T-cell (primary cell): ENCODE data around the gene HOXB1. TPM values are rescaled to one million over a fixed set of nuclear protein-coding genes. Genes with fewer than 3 reads are reported as not detected.
A peak's percentile ranks its signal among the peaks of the same experiment; 100 is the strongest.

Experiments
- ATAC-seq, 4 experiments: fragments of 200-7000 bp in 3 of 4; fragments of 150-1000 bp in 1 of 4; cut with Tn5 transposase; replicated peaks in 1 of 4; 1 replicate in 3 of 4; 2 replicates in 1 of 4; pipeline ENCODE4 v1.10.0; 2021; ENCODE audit warnings: moderate library complexity in 3 of 4, mild to moderate bottlenecking in 2 of 4, moderate number of reproducible peaks in 1 of 4
- CTCF ChIA-PET, 2 donors: fragments of 300-600 bp; sonication (Branson Sonifier 250); formaldehyde crosslinking; loops; one replicate each; lab custom pipeline; 2022; ENCODE audit warnings: antibody characterized with exemption in 2 of 2; lab: Charles Lee
- POLR2A ChIA-PET, 2 donors: fragments of 300-600 bp; sonication (Branson Sonifier 250); formaldehyde crosslinking; loops; one replicate each; lab custom pipeline; 2022; ENCODE audit warnings: antibody characterized with exemption in 2 of 2; lab: Charles Lee
- DNase-seq, 35 experiments: peaks; one replicate each; pipeline versions ENCODE4 v3.0.0 to v3.0.0-alpha.2; 2013 to 2023
- H3K27ac ChIP-seq: one replicate; pipeline ENCODE4 v1.5.1; 2013; ENCODE audit warnings: low read length
- H3K27me3 ChIP-seq, 2 experiments: replicated peaks in 1 of 2; 1 replicate in 1 of 2; 2 replicates in 1 of 2; pipeline versions ENCODE4 v1.6.1 to v1.7.0; 2013; ENCODE audit warnings: low read length in 1 of 2, mixed read lengths in 1 of 2; ENCODE audit not compliant: control insufficient read depth in 2 of 2, insufficient read depth in 2 of 2; ENCODE audit errors: extremely low read depth in 1 of 2
- H3K36me3 ChIP-seq, 2 donors: 1 replicate in 1 of 2; 2 replicates in 1 of 2; pipeline versions ENCODE4 v1.6.1 to v1.7.0; 2013; ENCODE audit warnings: low read length in 1 of 2; ENCODE audit not compliant: control insufficient read depth in 2 of 2, insufficient read depth in 1 of 2; ENCODE audit errors: extremely low read depth in 1 of 2
- H3K4me1 ChIP-seq, 2 experiments: 1 replicate in 1 of 2; 2 replicates in 1 of 2; pipeline versions ENCODE4 v1.6.1 to v1.7.0; 2013; ENCODE audit warnings: low read length in 2 of 2, mixed read lengths in 1 of 2; ENCODE audit not compliant: insufficient read depth in 2 of 2, control insufficient read depth in 1 of 2; ENCODE audit errors: extremely low read depth in 1 of 2
- H3K4me3 ChIP-seq, 2 donors: 1 replicate in 1 of 2; 2 replicates in 1 of 2; pipeline versions ENCODE4 v1.5.1 to v1.7.0; 2013; ENCODE audit warnings: mild to moderate bottlenecking in 2 of 2, low read length in 1 of 2, moderate library complexity in 1 of 2; ENCODE audit not compliant: control insufficient read depth in 1 of 2; ENCODE audit errors: extremely low read depth in 1 of 2
- H3K9me3 ChIP-seq: 2 replicates; pipeline ENCODE4 v1.7.0; 2013
- H3K27ac Mint-ChIP-seq, 2 donors: one replicate each; pipeline ENCODE4 v1.8.0; 2020 to 2021; ENCODE audit warnings: mild to moderate bottlenecking in 2 of 2, mixed read lengths in 2 of 2
- H3K27me3 Mint-ChIP-seq, 2 donors: one replicate each; pipeline ENCODE4 v1.8.0; 2021 to 2022; ENCODE audit warnings: mixed read lengths in 2 of 2
- H3K36me3 Mint-ChIP-seq: one replicate; pipeline ENCODE4 v1.8.0; 2021; ENCODE audit warnings: mixed read lengths
- H3K4me1 Mint-ChIP-seq, 3 donors: one replicate each; pipeline ENCODE4 v1.8.0; 2020 to 2022; ENCODE audit warnings: mixed read lengths in 3 of 3, mild to moderate bottlenecking in 1 of 3
- H3K4me3 Mint-ChIP-seq, 3 donors: one replicate each; pipeline ENCODE4 v1.8.0; 2020 to 2022; ENCODE audit warnings: mild to moderate bottlenecking in 3 of 3, mixed read lengths in 3 of 3, moderate library complexity in 3 of 3
- H3K9me3 Mint-ChIP-seq, 3 donors: one replicate each; pipeline ENCODE4 v1.8.0; 2020 to 2022; ENCODE audit warnings: mixed read lengths in 3 of 3
- whole genome bisulfite sequencing: methylation state at CpG from one replicate; pipeline ENCODE4 v1.1.5; 2013; ENCODE audit warnings: missing lambda C conversion rate; ENCODE audit not compliant: insufficient coverage; 5-methylcytosine and 5-hydroxymethylcytosine counted together
- total RNA-seq, 35 experiments: library from RNA in 6 of 35; stranded (reverse) in 6 of 35; fragments of 120-200 nt in 1 of 35; gene quantifications; one replicate each; pipeline versions ENCODE4 v1.2.1 to v1.2.4 and lab custom pipeline; 2013 to 2026

The HOXB1 gene
- total RNA-seq, 5 donors from 2014 or later (not counting 1 experiment from before 2014, with no cell fraction given): not detected

GRCh38 chr17:48561884-48562810 is 31.3 kb upstream of the HOXB1 start:
- Histone ChIP-seq H3K36me3 (no peaks in the 10 kb centered on the region), H3K27me3 (peaks cover 0 to 46% of the 10 kb centered on the region in 2 experiments), H3K4me1 (peaks cover 2 to 16% of the 10 kb centered on the region in 2 experiments), H3K9me3 (no peaks in the 10 kb centered on the region), H3K4me3 (no peak overlapping the region), H3K27ac (no peak overlapping the region)
- Mint-ChIP-seq H3K4me1 (peaks cover 0 to 17% (median 10%) of the 10 kb centered on the region in 3 donors), H3K27ac (no peak overlapping the region), H3K9me3 (no peaks in the 10 kb centered on the region), H3K4me3 (no peak overlapping the region), H3K27me3 (peaks cover 19 to 21% of the 10 kb centered on the region in 2 donors), H3K36me3 (peaks cover 3% of the 10 kb centered on the region)
- 93% methylated on average over 6 of the region's 15 CpGs for WGBS
- ChIA-PET POLR2A (no interaction called here), CTCF (interaction anchor here in 1 of 2 donors (0.6 kb wide), 1 partner anchor 33 kb away, joined by 3 read pairs; no protein-coding TSS in a partner anchor)
- ATAC-seq: peak in 2 of 4 experiments; percentile 46 to 78
- DNase-seq: no peak

- ChIA-PET CTCF (no interaction called here), POLR2A (no interaction called here)
- no peak overlapping the region for H3K27ac ChIP-seq
- no peak overlapping the region for H3K4me3 ChIP-seq
- WGBS: 93% methylated on average over 8 of the region's 14 CpGs
- ATAC-seq (no peak), DNase-seq (no peak)
- Mint-ChIP-seq H3K9me3 (no peaks in the 10 kb centered on the region), H3K4me1 (peaks cover 5 to 31% (median 15%) of the 10 kb centered on the region in 3 donors), H3K36me3 (peaks cover 3% of the 10 kb centered on the region), H3K27me3 (peaks cover 22 to 23% of the 10 kb centered on the region in 2 donors), H3K4me3 (no peak overlapping the region), H3K27ac (peak overlapping the region in 1 of 2 donors; percentile 47)
- no peaks in the 10 kb centered on the region for H3K36me3 ChIP-seq
- H3K27me3 ChIP-seq: peaks cover 0 to 46% of the 10 kb centered on the region in 2 experiments
- H3K4me1 ChIP-seq: peaks cover 2 to 24% of the 10 kb centered on the region in 2 experiments
- no peaks in the 10 kb centered on the region for H3K9me3 ChIP-seq
These were observed 29.3 kb upstream of the HOXB1 start for GRCh38 chr17:48559840-48560817.

- 93% methylated on average over 8 of the region's 16 CpGs for WGBS
- Mint-ChIP-seq H3K4me3 (no peak overlapping the region), H3K4me1 (peaks cover 13 to 33% (median 14%) of the 10 kb centered on the region in 3 donors), H3K27me3 (peaks cover 18 to 26% of the 10 kb centered on the region in 2 donors), H3K9me3 (no peaks in the 10 kb centered on the region), H3K27ac (no peak overlapping the region), H3K36me3 (peaks cover 3% of the 10 kb centered on the region)
- DNase-seq (no peak), ATAC-seq (no peak)
- ChIA-PET POLR2A (interaction anchor here in 1 of 2 donors (0.5 kb wide), 1 partner anchor 42 kb away, joined by 9 read pairs; no protein-coding TSS in a partner anchor), CTCF (no interaction called here)
- H3K36me3 ChIP-seq: no peaks in the 10 kb centered on the region
- no peak overlapping the region for H3K27ac ChIP-seq
- peaks cover 0 to 43% of the 10 kb centered on the region in 2 experiments for H3K27me3 ChIP-seq
- peaks cover 2 to 24% of the 10 kb centered on the region in 2 experiments for H3K4me1 ChIP-seq
- no peaks in the 10 kb centered on the region for H3K9me3 ChIP-seq
- no peak overlapping the region for H3K4me3 ChIP-seq
These were observed 28.5 kb upstream of the HOXB1 start for GRCh38 chr17:48559122-48559839.

GRCh38 chr17:48558831-48559121 is 28.0 kb upstream of the HOXB1 start:
- H3K4me3 ChIP-seq: no peak overlapping the region
- Mint-ChIP-seq H3K4me3 (no peak overlapping the region), H3K27me3 (peaks cover 19 to 26% of the 10 kb centered on the region in 2 donors), H3K27ac (no peak overlapping the region), H3K36me3 (peaks cover 3% of the 10 kb centered on the region), H3K9me3 (no peaks in the 10 kb centered on the region), H3K4me1 (peaks cover 13 to 33% (median 17%) of the 10 kb centered on the region in 3 donors)
- no peaks in the 10 kb centered on the region for H3K36me3 ChIP-seq
- peaks cover 2 to 24% of the 10 kb centered on the region in 2 experiments for H3K4me1 ChIP-seq
- no peak for ATAC-seq
- no peak overlapping the region for H3K27ac ChIP-seq
- no peaks in the 10 kb centered on the region for H3K9me3 ChIP-seq
- ChIA-PET POLR2A (interaction anchor here in 1 of 2 donors (0.5 kb wide), 1 partner anchor 42 kb away, joined by 9 read pairs; no protein-coding TSS in a partner anchor), CTCF (no interaction called here)
- H3K27me3 ChIP-seq: peaks cover 0 to 42% of the 10 kb centered on the region in 2 experiments
- DNase-seq: no peak
- 78% methylated on average over 1 of the region's 2 CpGs for WGBS

- 80% methylated on average over 2 of the region's 13 CpGs for WGBS
- Mint-ChIP-seq H3K4me1 (peaks cover 11 to 31% (median 17%) of the 10 kb centered on the region in 3 donors), H3K36me3 (peaks cover 3% of the 10 kb centered on the region), H3K27me3 (peaks cover 15 to 24% of the 10 kb centered on the region in 2 donors), H3K27ac (no peak overlapping the region), H3K4me3 (no peak overlapping the region), H3K9me3 (no peaks in the 10 kb centered on the region)
- peaks cover 2 to 24% of the 10 kb centered on the region in 2 experiments for H3K4me1 ChIP-seq
- H3K36me3 ChIP-seq: no peaks in the 10 kb centered on the region
- POLR2A ChIA-PET: interaction anchor here in 1 of 2 donors (0.5 kb wide), 1 partner anchor 107 kb away, joined by 6 read pairs; no protein-coding TSS in a partner anchor
- no peaks in the 10 kb centered on the region for H3K9me3 ChIP-seq
- peaks cover 0 to 37% of the 10 kb centered on the region in 2 experiments for H3K27me3 ChIP-seq
- no peak overlapping the region for H3K4me3 ChIP-seq
- no peak overlapping the region for H3K27ac ChIP-seq
- CTCF ChIA-PET: interaction anchor here in 1 of 2 donors (0.7 kb wide), 1 partner anchor 250 kb away, joined by 3 read pairs; no protein-coding TSS in a partner anchor
- no peak for ATAC-seq
- DNase-seq: no peak
These were observed 27.4 kb upstream of the HOXB1 start for GRCh38 chr17:48558057-48558830.
